Activated CD4-positive, alpha-beta T cell treated with anti-CD3 and anti-CD28 coated beads, Interleukin-2, amount 50 U/mL, for 4 hours (primary cell): ENCODE measurements around the gene APH1B.

Source experiments
- DNase-seq, 2 experiments: peaks; one replicate each; pipeline ENCODE4 v3.0.0-alpha.2; 2020

Gene APH1B

DNA sequence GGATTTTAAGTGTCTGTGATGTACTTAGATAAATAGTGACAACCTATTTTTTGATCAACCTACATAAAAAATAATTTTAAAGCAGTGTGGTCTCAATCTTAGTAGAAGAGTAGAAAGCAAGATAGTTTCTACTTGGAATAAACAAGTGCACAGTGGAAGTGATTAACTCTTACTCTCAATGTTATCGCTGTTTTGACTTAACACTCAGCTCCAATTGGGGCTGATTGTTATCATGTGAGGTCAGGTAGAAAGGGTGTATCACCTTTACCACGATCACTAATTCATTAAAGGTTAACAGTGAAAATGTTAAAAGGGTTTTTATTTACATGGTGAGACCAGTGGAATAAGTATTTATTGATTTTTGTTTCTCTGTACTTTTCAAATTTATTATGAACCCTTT lies 22.4 kb upstream of the APH1B start:
- no peak for DNase-seq

DNA sequence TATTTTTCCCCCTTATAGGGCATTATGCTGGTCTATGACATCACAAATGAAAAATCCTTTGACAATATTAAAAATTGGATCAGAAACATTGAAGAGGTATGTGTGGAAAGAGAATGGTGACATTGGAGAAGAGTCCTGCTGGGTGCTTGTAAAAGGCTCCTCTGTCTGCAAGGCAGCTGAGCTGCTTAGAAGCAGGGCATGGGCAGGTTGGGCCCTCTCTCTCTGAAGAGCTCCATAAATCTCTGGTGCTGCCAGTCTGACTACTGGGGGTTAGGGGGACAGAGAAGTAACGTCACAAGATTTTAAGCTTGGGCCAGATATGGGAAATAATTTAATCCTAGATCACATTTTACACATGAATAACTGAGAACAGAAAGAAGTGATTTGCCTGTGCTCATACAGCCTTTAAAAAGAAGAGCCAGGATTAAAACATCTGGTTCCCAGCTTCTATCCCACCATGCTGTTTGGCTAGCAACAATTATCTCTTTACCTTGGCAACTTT lies 21.9 kb upstream of the APH1B start:
- DNase-seq: no peak

DNA sequence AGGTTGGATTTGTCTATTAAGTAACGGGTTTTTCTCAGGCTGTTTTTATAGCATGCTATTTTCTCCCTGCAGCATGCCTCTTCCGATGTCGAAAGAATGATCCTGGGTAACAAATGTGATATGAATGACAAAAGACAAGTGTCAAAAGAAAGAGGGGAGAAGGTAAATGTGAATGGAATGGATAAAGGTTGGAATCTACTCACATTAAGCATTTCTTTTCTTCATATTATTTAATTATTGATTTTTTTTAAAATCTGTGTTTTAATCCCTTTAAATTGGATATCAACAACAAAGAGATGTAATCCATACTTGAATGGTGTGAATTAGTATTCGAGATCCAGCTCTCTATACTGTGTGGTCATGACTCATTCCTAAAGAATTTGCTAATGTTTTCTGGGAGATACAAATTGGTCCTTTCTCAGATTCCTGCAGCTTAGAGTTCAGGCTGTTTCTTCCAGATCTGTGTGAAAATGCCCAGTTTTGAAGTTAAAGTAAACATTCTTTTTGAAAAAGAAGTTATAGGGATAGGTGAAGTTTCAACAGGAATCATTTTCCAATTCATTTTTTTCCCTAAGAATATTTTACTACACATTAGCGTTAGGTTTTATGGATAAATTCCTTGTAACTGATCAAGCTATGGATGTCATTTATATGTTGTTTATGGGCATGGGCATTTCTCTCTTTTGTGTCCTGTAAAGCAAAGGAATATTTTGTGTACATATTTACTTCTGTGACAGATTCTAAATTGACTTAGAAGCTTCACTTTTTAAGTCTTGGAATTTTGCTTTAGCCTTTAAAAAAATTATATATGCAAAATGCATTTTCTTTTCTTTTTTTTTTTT lies 20.8 kb upstream of the APH1B start:
- DNase-seq: no peak

DNA sequence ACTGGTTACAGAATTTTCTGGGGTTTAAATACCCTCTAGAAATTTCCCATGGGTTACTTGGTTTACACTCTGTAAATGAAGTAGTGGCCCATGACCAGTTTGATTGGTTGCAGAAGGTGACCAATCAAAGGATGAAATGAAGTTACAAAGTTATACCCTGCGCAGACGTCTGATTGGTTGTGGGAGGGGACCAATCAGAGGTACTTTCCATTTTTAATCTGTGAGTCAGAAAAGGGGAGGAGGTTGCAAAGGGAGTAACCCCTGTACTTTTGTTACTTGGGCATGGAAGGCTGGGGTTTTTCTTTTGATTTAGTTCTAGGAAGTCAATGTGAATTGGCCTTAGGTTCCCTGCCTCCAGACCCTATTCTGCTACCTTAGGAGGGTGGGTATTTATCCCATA lies 18.7 kb upstream of the APH1B start:
- DNase-seq: no peak

DNA sequence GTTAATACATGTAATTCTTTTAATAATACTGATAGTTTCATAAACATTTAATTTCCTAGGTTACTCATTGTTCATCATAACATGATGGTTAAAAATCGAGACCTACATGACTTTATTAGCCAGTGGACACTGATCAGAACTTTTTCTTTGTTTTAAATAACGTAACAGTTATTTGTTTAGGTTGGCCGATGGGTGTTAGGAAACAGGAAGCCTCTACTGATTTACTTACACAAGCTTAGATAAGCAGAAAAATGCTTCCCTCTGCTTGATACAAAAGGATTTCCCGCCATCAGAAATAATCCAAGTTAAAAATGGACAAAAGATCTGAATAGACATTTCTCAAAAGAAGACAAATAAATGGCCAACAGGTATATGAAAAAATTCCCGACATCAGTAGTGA lies 16.6 kb upstream of the APH1B start:
- no peak for DNase-seq

DNA sequence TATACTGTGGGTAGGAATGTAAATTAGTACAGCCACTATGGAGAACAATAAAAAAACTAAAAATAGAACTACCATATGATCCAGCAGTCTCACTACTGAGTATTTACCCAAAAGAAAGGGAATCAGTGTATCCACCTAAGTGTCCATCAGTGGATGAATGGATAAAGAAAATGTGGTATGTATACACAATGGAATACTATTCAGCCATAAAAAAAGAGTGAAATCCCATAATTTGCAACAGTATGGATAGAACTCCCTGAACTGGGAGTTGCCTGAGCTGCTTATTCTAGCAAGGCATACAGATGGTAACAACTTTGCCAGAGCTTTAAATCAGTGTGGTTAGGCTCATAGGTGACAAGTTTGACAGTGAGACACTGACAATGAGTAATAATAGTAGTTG lies 16.1 kb upstream of the APH1B start:
- no peak for DNase-seq

DNA sequence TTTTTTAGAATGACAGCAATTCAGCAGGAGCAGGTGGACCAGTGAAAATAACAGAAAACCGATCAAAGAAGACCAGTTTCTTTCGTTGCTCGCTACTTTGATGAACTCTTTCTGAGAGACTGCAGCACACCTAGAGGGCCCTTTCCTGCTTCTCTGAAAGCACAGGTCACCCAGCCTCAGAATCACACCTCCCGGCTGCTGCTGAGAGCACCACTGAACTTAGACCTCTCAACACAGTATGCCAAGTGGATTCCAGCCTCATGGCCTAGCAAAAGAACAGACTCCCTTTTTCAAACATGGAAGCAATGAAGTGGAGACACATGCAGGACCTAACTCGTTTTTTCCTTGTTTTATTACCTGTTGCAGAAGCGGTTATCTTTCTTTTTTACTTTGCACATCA lies 13.9 kb upstream of the APH1B start:
- no peak for DNase-seq

DNA sequence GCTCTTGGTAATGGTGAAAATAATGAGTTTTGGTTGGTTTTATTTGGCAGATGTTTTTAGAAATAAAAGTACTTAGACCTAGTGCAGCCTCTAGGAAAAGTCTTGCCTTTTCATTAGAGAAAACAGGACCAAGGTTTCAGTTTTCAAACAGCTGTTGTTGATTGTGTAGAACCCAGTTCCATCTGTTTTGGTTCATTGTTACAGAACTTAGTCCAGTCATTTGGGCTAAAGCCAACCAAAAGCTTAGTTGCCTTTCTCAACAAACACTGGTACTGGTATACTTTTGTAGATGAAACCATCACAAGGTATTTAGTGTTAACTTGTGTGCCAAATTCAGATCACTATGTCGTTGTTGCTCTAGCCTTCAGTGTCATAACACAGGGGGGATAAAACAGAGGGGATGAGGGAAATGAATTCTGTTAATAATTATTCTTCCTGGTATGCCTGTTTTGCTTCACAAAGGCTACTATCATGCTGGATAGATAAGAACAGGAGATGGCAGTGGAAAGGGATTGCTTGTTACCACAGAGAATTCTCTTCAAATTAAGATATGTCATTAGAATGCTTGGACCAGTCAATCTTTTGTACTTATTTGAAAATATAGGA lies 12.6 kb upstream of the APH1B start:
- no peak for DNase-seq

DNA sequence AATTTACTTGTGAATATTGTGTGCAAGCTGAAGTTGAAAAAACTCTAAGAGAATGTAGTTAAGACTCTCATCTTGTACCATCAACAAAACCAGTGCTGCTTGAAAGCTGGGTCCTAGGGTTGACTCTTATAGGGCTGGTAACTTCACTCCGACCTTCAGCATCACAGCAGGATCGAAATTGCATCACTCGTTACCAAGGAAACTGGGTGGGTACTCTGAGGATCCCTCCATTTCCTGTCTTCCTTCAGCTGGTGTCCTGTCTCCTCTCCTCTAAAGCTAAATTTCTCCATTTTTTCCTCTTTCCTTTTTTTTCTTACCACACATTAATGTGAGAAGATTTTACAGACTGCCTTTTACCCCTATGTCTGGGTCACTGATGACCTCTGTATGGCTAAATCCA lies 3.0 kb upstream of the APH1B start:
- no peak for DNase-seq

DNA sequence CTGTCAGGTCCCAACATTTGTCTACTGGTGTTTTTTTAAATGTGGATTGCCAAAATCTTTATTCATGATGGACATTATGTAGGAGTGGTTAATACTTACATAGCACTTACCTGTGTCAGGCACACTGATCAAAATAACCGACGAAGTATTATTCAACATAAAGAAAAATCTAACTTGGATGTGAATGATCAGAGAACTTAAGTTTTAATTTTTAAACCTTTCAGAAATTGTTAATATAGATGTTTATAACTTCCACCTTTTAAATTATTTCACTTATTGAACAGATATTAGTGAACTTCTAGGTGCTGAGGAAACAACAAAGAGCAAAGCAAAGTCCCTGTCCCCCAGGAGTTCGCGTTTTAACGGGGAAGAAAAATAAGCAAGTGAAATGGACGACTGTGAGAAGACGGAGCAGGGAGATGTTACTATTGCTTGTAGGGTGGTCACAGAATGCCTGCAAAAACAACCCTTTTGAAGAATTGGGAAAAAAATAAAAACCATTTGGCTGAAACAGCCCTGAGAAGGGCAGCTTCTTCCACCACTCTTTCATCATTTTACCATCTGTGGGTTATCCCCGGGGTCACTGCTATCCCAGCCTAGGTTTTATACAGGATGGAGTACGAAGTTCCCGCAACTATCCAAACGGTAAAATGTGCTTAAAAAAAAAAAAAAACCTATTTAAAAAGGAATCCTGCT lies 915 bp upstream of the APH1B start:
- DNase-seq: no peak

DNA sequence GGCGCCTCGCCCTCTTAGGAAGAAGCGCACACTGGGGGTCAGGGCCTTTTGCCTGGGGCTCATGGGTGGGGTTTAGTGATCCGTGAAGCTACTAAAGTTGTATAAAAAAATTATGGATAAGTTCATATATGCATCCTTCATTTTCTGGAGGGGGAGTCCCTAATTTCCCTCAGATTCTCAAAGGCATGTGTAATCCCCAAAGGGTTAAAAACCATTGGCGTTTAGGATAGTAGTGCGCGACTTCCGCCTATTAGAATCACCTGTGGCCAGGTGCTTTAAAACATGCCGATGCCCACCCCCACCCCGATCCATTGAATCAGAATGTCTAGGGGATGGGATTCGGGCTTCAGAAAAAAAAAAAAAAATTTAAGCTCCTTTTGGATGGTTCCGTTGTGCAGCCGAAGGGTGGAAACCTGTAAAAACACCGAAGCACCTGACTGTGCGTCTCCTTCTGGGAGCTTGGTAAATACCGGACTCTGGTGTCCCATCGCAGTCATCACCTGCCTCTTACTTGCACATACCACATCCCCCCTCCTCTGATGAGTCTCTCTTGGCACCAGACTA lies 570 bp downstream of the APH1B start:
- no peak for DNase-seq

DNA sequence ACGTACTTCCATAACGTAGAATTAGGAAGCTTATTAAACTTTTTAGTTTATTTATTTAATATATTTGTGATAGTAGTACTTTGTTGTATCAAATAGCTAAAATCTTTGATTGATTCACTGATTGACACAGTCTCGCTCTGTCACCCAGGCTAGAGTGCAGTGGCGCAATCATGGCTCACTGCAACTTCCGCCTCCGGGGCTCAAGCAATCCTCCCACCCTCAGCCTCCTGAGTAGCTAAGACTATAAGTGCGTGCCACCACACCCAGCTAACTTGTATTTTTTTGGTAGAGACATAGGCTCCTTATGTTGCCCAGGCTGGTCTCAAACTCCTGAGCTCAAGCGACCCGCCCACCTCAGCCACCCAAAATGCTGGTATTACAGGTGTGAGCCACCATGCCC lies 5.7 kb downstream of the APH1B start:
- no peak for DNase-seq

DNA sequence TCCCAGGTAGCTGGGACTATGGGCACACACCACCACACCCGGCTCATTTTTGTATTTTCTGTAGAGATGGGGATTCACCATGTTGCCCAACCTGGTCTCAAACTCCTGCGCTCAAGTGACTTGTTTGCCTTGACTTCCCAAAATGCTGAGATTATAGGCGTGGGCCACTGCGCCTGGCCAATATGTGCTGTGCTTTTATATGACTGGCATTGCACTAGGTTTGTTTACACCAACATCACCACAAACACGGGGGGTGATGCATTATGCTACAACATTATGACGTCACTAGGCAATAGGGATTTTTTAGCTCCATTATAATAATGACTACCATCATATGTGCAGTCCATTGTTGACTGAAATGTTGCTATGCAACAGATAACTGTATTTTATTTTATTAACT lies 6.9 kb downstream of the APH1B start:
- DNase-seq: no peak

DNA sequence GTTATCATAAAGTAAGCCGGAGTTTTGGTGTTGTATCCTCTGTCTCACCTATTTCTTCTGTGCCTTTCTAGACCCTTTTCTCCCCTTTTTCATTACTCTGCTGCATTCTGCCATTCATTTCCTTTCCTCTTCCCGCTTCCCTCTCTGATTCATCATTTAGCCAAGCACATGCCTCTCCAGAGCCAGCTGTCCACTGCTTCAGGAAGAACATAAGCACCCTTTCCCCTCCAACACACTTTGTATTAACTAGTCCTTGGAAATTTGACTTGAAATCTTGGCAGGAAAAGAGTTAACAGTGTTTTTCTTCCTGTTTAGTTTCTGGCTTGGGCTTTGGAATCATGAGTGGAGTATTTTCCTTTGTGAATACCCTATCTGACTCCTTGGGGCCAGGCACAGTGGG lies 9.7 kb downstream of the APH1B start:
- DNase-seq: no peak

DNA sequence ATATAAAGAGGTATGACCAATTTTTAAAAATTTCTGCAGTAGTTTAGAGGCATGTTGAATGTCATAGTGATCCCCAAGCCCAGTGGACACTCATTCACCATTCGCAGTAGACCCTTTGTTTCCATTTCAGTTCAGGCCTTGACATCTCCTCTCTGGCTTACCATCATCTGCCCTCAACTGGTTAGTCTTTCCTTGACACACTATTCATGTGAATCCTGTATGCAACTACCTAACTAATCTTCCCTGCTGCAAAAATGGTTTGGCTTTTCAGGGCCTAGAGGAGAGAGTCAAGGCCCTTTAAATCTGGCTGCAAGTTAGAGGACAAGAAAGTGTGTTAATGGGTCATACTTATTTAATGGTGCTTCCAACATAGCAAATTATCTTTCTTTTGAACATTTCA lies 10.9 kb downstream of the APH1B start:
- no peak for DNase-seq

DNA sequence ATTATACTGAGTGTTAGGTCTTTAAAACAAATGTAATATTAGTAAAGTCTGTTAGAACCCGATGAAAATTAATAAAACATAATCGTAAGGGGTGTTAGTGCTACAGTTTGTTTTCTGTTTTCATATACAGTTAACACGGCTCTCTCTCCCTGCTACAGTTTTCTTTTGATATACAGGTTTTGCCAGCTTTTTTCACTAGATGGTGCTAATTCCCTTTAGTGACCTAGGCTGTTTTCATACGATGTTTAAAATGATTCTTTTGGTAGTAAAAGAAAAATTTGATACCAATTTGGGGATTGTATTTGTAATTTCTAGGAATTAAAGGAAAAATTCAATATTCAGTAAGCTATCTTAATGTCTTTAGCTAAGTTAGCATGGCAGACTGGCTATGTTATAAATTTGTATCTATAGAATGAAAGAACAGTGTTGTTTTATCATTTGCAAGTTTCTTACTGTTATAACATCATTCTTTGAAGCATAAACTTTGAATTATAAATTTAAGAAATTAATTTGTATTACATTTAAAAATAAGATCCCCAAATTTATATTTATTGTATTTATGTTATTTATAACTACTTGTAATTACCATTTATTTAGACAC lies 11.5 kb downstream of the APH1B start:
- DNase-seq: no peak

DNA sequence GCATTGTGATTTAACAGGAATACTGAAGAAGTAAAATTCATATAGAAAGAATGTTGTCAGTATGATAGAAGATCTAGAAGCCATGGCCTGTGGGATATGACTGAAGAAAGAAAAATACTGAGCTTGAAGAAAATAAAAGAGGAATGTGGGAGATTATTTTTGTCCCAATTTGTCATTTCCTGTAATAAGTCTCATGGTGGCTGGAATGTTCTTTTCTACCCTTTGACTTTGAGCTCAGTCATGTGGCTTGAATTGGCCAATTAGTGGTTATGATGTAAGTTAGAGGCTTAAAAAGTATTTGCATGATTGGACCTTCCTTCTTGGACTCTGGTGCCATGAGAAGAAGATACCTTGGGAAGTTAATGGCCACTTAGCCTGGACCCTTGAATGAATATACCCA lies 14.1 kb downstream of the APH1B start:
- no peak for DNase-seq

DNA sequence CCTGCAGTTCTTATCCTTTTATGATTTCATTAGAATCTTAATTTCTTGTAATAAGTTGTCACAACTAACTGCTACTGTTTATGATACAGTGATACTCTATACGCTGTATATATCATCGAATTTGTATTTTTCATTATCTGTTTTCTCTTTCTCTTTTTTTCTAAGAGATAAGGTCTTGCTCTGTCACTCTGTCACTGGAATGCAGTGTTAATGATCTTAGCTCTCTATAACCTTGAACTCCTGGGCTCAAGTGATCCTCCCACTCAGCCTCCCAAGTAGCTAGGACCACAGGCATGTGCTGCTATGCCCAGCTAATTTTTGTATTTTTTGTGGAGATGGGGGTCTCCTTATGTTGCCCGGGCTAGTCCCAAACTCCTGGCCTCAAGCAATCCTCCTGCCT lies 14.8 kb downstream of the APH1B start:
- no peak for DNase-seq

DNA sequence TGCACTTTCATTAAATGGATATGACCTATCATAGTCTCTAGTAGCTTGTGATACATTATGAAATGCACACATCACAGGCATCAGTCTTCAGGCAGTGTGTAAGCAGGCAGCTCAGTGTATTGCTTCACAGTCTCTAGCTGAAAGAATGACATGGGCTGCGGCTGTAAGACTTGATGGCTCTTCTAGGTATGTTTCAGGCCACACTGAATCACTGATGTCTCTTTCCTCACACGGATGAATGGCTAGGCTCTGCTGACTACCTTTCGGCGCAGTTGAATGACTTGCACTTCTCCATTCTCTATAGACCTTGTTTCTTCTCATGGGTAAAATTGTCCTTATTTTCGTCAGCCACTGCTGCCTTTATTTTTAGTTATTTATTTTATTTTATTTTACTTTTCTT lies 15.4 kb downstream of the APH1B start:
- DNase-seq: no peak

DNA sequence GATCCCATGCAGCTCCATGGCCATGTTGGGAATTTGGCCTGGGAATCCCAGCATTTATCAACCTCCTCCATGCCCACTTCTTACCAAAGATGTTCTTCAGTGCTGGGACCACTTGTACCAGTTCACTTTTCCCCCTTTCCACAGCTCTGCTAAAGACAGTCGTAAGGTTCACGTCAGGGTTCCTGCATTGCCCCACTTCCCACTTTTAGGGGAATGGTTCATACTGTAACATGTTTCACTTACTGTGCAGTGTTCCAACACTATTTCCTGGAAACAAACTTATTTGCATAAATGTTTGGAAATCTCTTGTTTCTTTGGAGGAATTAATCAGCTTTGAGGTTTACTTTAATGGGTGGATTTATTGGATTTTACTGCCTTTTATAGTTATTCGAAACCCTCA lies 17.0 kb downstream of the APH1B start:
- DNase-seq: no peak

DNA sequence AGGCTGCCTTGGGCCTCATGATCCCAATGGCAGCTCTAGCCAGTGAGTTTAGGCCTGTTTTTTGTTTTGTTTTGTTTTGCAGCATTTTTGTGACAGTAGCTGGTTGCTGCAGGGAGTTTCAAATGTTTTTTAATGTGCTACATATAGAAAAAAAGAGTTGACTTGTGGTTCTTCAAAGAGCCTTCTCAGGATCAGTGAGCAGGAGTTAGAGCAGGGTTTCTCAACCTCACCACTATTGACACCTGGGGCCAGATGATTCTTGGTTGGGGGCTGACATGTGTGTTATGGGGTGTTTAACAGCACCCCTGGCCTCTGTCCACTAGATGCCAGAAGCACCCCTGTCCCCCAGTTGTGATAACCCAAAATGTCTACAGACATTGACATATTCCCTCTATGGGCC lies 17.9 kb downstream of the APH1B start:
- DNase-seq: no peak

DNA sequence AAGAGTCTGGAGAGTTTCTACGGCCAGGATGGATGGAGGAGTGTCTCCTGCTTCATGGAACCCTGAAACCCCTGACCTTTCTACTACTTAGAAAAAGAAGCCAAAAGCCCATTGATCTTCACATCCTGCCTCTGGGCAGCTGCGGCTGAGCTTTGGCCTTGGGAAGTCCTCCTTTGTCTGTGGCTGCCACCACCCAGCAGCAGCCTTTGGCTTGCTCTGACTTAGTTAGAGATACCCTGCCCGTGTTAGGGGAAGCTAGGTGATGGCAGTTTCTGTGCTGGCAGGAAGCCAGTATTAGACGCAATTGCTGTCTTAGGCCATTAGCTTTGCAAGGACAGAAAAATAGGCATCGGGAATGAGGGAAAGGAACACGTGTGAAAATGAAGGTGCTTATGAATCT lies 18.8 kb downstream of the APH1B start:
- no peak for DNase-seq

DNA sequence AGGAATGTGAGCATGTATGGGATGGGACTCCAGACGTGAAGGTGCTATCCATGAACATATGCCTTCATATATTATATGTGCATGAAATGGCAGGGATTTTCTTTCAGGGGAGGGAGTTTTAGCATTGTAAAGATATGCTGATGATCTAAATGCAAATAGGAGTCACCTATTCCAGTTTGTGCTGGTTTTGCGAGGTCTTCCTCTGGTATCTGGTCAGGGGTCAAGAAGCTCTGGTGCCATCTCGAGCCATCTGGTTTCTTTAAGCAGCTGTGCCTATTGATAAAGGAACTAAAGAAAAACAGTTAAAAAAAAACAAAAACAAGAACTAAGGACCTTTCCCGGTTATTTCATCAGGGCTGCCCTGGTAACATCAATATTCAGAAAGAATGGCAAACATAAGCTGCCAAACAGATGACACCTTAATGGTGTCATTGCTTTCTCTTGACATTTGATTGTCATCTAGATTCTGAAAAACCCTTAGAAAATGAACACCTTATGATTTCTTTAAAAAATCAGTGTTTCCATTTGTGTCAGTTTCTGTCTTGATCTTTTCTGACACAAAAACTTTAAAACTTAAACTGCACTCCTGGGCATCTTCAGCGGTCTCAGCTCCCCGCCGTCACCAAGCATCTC lies 22.7 kb downstream of the APH1B start:
- no peak for DNase-seq
